PC-9 (cell line): Measurements from ENCODE around the gene CHEK1. TPM values are rescaled to one million over a fixed set of nuclear protein-coding genes. Genes with fewer than 3 reads are reported as not detected.

Experiments used
- BruUV-seq: library from RNA; stranded (reverse); fragments of 400-500 nt; replicated peaks from 2 replicates; lab custom pipeline; 2021; lab: Mats Ljungman, UMichigan
- CTCF ChIA-PET: fragments of 300-600 bp; sonication (Branson Sonifier 250); formaldehyde crosslinking; loops from one replicate; lab custom pipeline; 2022; ENCODE audit warnings: antibody characterized with exemption; lab: Charles Lee
- POLR2A ChIA-PET: fragments of 300-600 bp; sonication (Branson Sonifier 250); formaldehyde crosslinking; loops from one replicate; lab custom pipeline; 2022; ENCODE audit warnings: antibody characterized with exemption; ENCODE audit not compliant: unreplicated experiment; lab: Charles Lee
- DNase-seq, 2 experiments: peaks; one replicate each; pipeline versions ENCODE4 v3.0.0 to v3.0.0-alpha.2; 2015 to 2022; ENCODE audit warnings: mixed read lengths in 1 of 2
- H2AFZ ChIP-seq: fragments of 200-600 bp; sonication (generic); 2 replicates; pipeline ENCODE4 v1.8.1; 2017; ENCODE audit warnings: antibody characterized with exemption
- H3F3A ChIP-seq: fragments of 200-600 bp; sonication (generic); 2 replicates; pipeline ENCODE4 v1.8.1; 2017; ENCODE audit warnings: antibody characterized with exemption, mild to moderate bottlenecking, low read depth; ENCODE audit not compliant: insufficient read depth
- H3K27ac ChIP-seq: fragments of 200-600 bp; sonication (generic); 2 replicates; pipeline ENCODE4 v1.6.1; 2016; ENCODE audit warnings: mixed run types
- H3K27me3 ChIP-seq: fragments of 200-600 bp; sonication (generic); 2 replicates; pipeline ENCODE4 v1.6.1; 2016; ENCODE audit warnings: low read depth, mixed run types; ENCODE audit not compliant: insufficient read depth
- H3K36me3 ChIP-seq: fragments of 200-600 bp; sonication (generic); 2 replicates; pipeline ENCODE4 v1.6.1; 2016; ENCODE audit warnings: low read depth, mixed run types
- H3K4me1 ChIP-seq: fragments of 200-600 bp; sonication (generic); replicated peaks from 2 replicates; pipeline ENCODE4 v1.6.1; 2016; ENCODE audit warnings: mixed run types; ENCODE audit not compliant: insufficient read depth
- H3K4me2 ChIP-seq: fragments of 200-600 bp; sonication (generic); 2 replicates; pipeline ENCODE4 v1.6.1; 2017; ENCODE audit warnings: mixed run types
- H3K4me3 ChIP-seq: fragments of 200-600 bp; sonication (generic); 2 replicates; pipeline ENCODE4 v1.6.1; 2016; ENCODE audit warnings: mixed run types
- H3K79me2 ChIP-seq: fragments of 200-600 bp; sonication (generic); 2 replicates; pipeline ENCODE4 v1.6.1; 2017; ENCODE audit warnings: low read depth, mixed run types
- H3K9me2 ChIP-seq: fragments of 200-600 bp; sonication (generic); 2 replicates; pipeline ENCODE4 v1.8.1; 2017; ENCODE audit warnings: mild to moderate bottlenecking; ENCODE audit not compliant: insufficient read depth
- H3K9me3 ChIP-seq: fragments of 200-600 bp; sonication (generic); 2 replicates; pipeline ENCODE4 v1.8.1; 2016; ENCODE audit warnings: low read depth; ENCODE audit not compliant: insufficient read depth
- H4K20me1 ChIP-seq: fragments of 200-600 bp; sonication (generic); 2 replicates; pipeline ENCODE4 v1.8.1; 2017; ENCODE audit not compliant: insufficient read depth
- CTCF ChIP-seq: fragments of 200-600 bp; sonication (generic); conservative IDR thresholded peaks from 2 replicates; pipeline ENCODE4 v1.6.1; 2017; ENCODE audit warnings: mixed run types, antibody characterized with exemption, mild to moderate bottlenecking, moderate library complexity
- EZH2 ChIP-seq: fragments of 200-600 bp; sonication (generic); IDR thresholded peaks from 2 replicates; pipeline ENCODE4 v1.8.0; 2017; ENCODE audit warnings: antibody characterized with exemption, low read depth
- intact Hi-C: fragments of 100-400 bp; cut with micrococcal nuclease; formaldehyde crosslinking; loops from one replicate; pipeline ENCODE4 v1.10.0; 2022; ENCODE audit not compliant: unreplicated experiment
- total RNA-seq: library from RNA; stranded (reverse); gene quantifications from 2 replicates; pipeline ENCODE4 v1.2.3, GENCODE V29; 2021

The CHEK1 gene
- total RNA-seq, 1 experiment from 2014 or later: 36.5 TPM

DNA sequence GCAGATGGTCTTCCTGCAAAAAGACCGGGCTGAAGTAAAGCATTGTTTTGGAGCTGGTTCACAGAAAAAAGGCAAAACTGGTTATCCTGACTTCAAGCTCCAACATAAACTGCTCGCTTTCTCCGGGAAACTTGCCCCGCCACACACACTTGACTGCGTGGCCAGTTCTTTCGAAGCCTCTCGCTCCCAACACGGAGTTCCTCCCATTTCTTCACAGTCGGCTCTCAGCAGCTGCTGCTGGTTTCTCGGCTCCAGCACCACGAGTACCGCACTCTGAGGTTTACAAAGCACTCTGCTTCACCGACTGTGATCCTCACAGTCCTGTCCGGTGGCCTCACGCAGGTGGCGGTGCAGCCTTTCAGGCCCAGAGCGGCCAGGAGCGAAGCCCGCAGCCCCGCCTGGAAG is 264 bp downstream of the CHEK1 start:
- Histone ChIP-seq H4K20me1 (no peaks in the 10 kb centered on the region), H3K36me3 (peaks cover 29% of the 10 kb centered on the region), H3K79me2 (peaks cover 13% of the 10 kb centered on the region), H3K27me3 (no peaks in the 10 kb centered on the region), H3K9me3 (no peaks in the 10 kb centered on the region), H3K4me3 (peak overlapping the region; percentile 71), H3K9me2 (no peaks in the 10 kb centered on the region), H3K4me1 (peaks cover 15% of the 10 kb centered on the region), H3K27ac (peak overlapping the region; percentile 77), H2AFZ (peak overlapping the region; percentile 90), H3K4me2 (peak overlapping the region; percentile 88), H3F3A (peaks cover 28% of the 10 kb centered on the region)
- DNase-seq: no peak
- intact Hi-C loops: loop anchor here (1.0 to 5.0 kb wide), 3 partner anchors 33 to 262 kb away; partner anchors contain the start of genes EI24, HYLS1 and STT3A
- BruUV-seq: TSS peak; percentile 91
- ChIA-PET CTCF (no interaction called here), POLR2A (interaction anchor here (0.7 to 1.0 kb wide), 2 partner anchors 268 to 542 kb away, joined by 3 to 4 read pairs; no protein-coding TSS in a partner anchor)
- TF ChIP-seq EZH2: no peak
- no peak for TF ChIP-seq CTCF

- Histone ChIP-seq H3K36me3 (peaks cover 24% of the 10 kb centered on the region), H3K4me1 (peaks cover 15% of the 10 kb centered on the region), H3K27ac (peak overlapping the region; percentile 77), H3K27me3 (no peaks in the 10 kb centered on the region), H3F3A (peaks cover 28% of the 10 kb centered on the region), H4K20me1 (no peaks in the 10 kb centered on the region), H3K9me2 (no peaks in the 10 kb centered on the region), H3K9me3 (no peaks in the 10 kb centered on the region), H3K4me3 (peak overlapping the region; percentile 71), H3K79me2 (peaks cover 13% of the 10 kb centered on the region), H3K4me2 (peak overlapping the region; percentile 88), H2AFZ (peak overlapping the region; percentile 90)
- intact Hi-C loops: loop anchor here (1.0 to 5.0 kb wide), 3 partner anchors 33 to 262 kb away; partner anchors contain the start of genes EI24, HYLS1 and STT3A
- TF ChIP-seq EZH2 (no peak), CTCF (no peak)
- CTCF ChIA-PET: no interaction called here
- DNase-seq: peak; percentile 82 to 88
- POLR2A ChIA-PET: interaction anchor here (0.6 to 1.0 kb wide), 4 partner anchors 33 to 659 kb away, joined by 3 to 8 read pairs (median 4); partner anchors contain the start of gene STT3A
- BruUV-seq: no TSS peak
Measured at GRCh38 chr11:125625630-125626287, 796 bp downstream of the CHEK1 start.

DNA sequence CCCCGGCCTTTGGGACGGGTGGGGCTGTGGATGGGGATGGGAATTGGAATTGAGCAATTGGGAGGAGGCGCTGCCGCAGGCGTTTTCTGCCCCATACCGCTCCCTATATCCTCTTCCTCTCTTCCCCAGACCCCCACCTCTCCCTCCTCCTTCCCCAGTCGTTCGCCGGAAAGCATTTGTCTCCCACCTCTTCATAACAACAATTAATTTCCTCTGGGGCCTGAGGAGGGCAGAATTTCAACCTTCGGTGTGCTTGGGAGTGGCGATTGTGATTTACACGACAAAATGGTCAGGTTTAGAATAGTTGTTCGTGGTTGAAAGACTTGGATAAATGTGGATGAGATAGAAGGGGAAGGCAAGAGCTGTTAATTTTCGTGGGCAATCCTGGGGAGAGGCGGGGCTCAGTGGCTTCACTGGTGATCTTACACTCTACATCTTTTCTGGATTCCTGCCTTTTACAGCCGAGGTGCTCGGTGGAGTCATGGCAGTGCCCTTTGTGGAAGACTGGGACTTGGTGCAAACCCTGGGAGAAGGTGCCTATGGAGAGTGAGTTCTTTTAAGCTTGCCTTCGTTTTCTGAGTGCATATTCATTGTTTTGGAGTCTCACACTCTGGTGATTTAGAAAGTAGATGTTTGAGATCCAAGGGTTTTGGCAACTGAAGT is 1.5 kb downstream of the CHEK1 start:
- peak overlapping the region; percentile 88 for H3K4me2 ChIP-seq
- H3K79me2 ChIP-seq: peaks cover 13% of the 10 kb centered on the region
- ChIA-PET CTCF (no interaction called here), POLR2A (interaction anchor here (0.6 to 0.7 kb wide), 3 partner anchors 34 to 659 kb away, joined by 4 to 8 read pairs (median 7); partner anchors contain the start of gene STT3A)
- peak overlapping the region; percentile 77 for H3K27ac ChIP-seq
- intact Hi-C loops: loop anchor here (5.0 kb wide), 1 partner anchor 261 kb away; the partner anchor contains the start of gene HYLS1
- H4K20me1 ChIP-seq: no peaks in the 10 kb centered on the region
- H3K9me3 ChIP-seq: no peaks in the 10 kb centered on the region
- BruUV-seq: TSS peak; percentile 50
- peaks cover 15% of the 10 kb centered on the region for H3K4me1 ChIP-seq
- H3K27me3 ChIP-seq: no peaks in the 10 kb centered on the region
- peak overlapping the region; percentile 71 for H3K4me3 ChIP-seq
- peak overlapping the region; percentile 90 for H2AFZ ChIP-seq
- DNase-seq: peak in 1 of 2 experiments; percentile 38
- peaks cover 24% of the 10 kb centered on the region for H3F3A ChIP-seq
- H3K9me2 ChIP-seq: no peaks in the 10 kb centered on the region
- TF ChIP-seq EZH2 (no peak), CTCF (peak; percentile 57)
- peaks cover 19% of the 10 kb centered on the region for H3K36me3 ChIP-seq
